GM12891 (cell line): ENCODE measurements around the gene CACNG8.

Source experiments
- PAX5 ChIP-seq: IDR thresholded peaks from 2 replicates; pipeline ENCODE4 v1.6.1; 2011; ENCODE audit warnings: low read length, moderate library complexity, mild to moderate bottlenecking; ENCODE audit not compliant: insufficient read depth, severe bottlenecking
- POLR2A ChIP-seq: IDR thresholded peaks from 2 replicates; pipeline ENCODE4 v1.6.1; 2011; ENCODE audit warnings: low read depth, low read length, control low read depth
- POLR2AphosphoS5 ChIP-seq: IDR thresholded peaks from 2 replicates; pipeline ENCODE4 v1.6.1; 2011; ENCODE audit warnings: low read depth, low read length, control low read depth
- TAF1 ChIP-seq: IDR thresholded peaks from 2 replicates; pipeline ENCODE4 v1.6.1; 2011; ENCODE audit warnings: low read depth, low read length, control low read depth

DNA sequence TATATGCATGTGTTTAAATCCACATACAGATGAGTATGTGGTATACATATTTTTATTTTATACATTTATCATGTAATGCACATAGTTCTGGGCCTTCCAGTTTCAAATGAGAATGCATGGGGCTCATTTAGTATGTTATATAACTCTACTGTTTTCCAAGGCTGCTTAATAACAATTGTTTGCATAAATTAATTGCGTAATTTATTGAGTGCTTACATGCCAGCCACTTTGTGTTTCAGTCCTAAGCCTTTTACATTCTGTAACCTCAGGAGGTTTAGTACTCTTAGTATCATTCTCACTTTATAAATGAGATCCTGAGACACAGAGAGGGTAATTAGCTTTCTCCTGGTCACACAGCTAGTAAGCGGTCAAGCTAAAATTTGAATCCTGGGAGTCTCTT is 16.7 kb upstream of the CACNG8 start:
- TF ChIP-seq POLR2A, result no peak
- TF ChIP-seq POLR2AphosphoS5, result no peak
- TF ChIP-seq TAF1, result no peak
- no peak for TF ChIP-seq PAX5
